H9 (cell line): ENCODE data around the gene TMEM126A. TPM values are rescaled to one million over a fixed set of nuclear protein-coding genes. Genes with fewer than 3 reads are reported as not detected.

ENCODE experiments used
- DNase-seq: peaks from one replicate; pipeline ENCODE4 v3.0.0-alpha.2; 2017
- H2AFZ ChIP-seq: one replicate; pipeline ENCODE4 v1.6.1; 2013; ENCODE audit warnings: mild to moderate bottlenecking, low read length, control low read depth, moderate library complexity
- H2AK5ac ChIP-seq: 2 replicates; pipeline ENCODE4 v1.6.1; 2013; ENCODE audit warnings: low read length, control low read depth, mixed read lengths; ENCODE audit not compliant: insufficient read length
- H2BK120ac ChIP-seq: one replicate; pipeline ENCODE4 v1.6.1; 2013; ENCODE audit warnings: low read depth, mild to moderate bottlenecking, low read length, control low read depth, inconsistent platforms; ENCODE audit not compliant: poor library complexity, severe bottlenecking
- H2BK12ac ChIP-seq: 2 replicates; pipeline ENCODE4 v1.6.1; 2013; ENCODE audit warnings: low read length, control low read depth, mixed read lengths, low read depth; ENCODE audit not compliant: insufficient read length
- H2BK15ac ChIP-seq: 2 replicates; pipeline ENCODE4 v1.6.1; 2013; ENCODE audit warnings: low read depth, low read length, control low read depth
- H2BK20ac ChIP-seq: one replicate; pipeline ENCODE4 v1.6.1; 2013; ENCODE audit warnings: low read depth, mild to moderate bottlenecking, low read length, control low read depth, inconsistent platforms; ENCODE audit not compliant: poor library complexity, severe bottlenecking
- H2BK5ac ChIP-seq: 2 replicates; pipeline ENCODE4 v1.6.1; 2013; ENCODE audit warnings: low read length, control low read depth, mixed read lengths; ENCODE audit not compliant: insufficient read length
- H3K14ac ChIP-seq: 2 replicates; pipeline ENCODE4 v1.6.1; 2013; ENCODE audit warnings: low read length, control low read depth; ENCODE audit not compliant: insufficient read depth
- H3K18ac ChIP-seq: 2 replicates; pipeline ENCODE4 v1.6.1; 2013; ENCODE audit warnings: low read depth, mild to moderate bottlenecking, mixed read lengths, low read length, control low read depth; ENCODE audit not compliant: insufficient read length
- H3K23ac ChIP-seq: 2 replicates; pipeline ENCODE4 v1.6.1; 2013; ENCODE audit warnings: low read length, control low read depth, mixed read lengths, low read depth; ENCODE audit not compliant: insufficient read length
- H3K23me2 ChIP-seq: 2 replicates; pipeline ENCODE4 v1.6.1; 2013; ENCODE audit warnings: low read depth, mild to moderate bottlenecking, mixed read lengths, low read length, control low read depth; ENCODE audit not compliant: insufficient read length, poor library complexity, severe bottlenecking
- H3K27ac ChIP-seq: 2 replicates; pipeline ENCODE4 v1.5.1; 2013; ENCODE audit warnings: low read length, control low read depth, mixed read lengths, low read depth; ENCODE audit not compliant: insufficient read length
- H3K27me3 ChIP-seq: 2 replicates; pipeline ENCODE4 v1.6.1; 2013; ENCODE audit warnings: low read length, control low read depth, inconsistent platforms; ENCODE audit not compliant: insufficient read depth
- H3K4ac ChIP-seq: 2 replicates; pipeline ENCODE4 v1.6.1; 2013; ENCODE audit warnings: low read depth, mild to moderate bottlenecking, control low read depth, inconsistent platforms, low read length, moderate library complexity
- H3K4me1 ChIP-seq: 2 replicates; pipeline ENCODE4 v1.6.1; 2013; ENCODE audit warnings: low read length, control low read depth, inconsistent platforms; ENCODE audit not compliant: insufficient read depth
- H3K4me2 ChIP-seq: 2 replicates; pipeline ENCODE4 v1.6.1; 2013; ENCODE audit warnings: low read length, control low read depth, mixed read lengths; ENCODE audit not compliant: insufficient read length, insufficient read depth
- H3K56ac ChIP-seq: 2 replicates; pipeline ENCODE4 v1.6.1; 2013; ENCODE audit warnings: low read depth, mild to moderate bottlenecking, mixed read lengths, low read length, control low read depth; ENCODE audit not compliant: insufficient read length
- H3K79me1 ChIP-seq: 2 replicates; pipeline ENCODE4 v1.6.1; 2013; ENCODE audit warnings: low read depth, mild to moderate bottlenecking, moderate library complexity, low read length, control low read depth, inconsistent platforms; ENCODE audit not compliant: insufficient read depth, poor library complexity, severe bottlenecking
- H3K79me2 ChIP-seq: 2 replicates; pipeline ENCODE4 v1.6.1; 2013; ENCODE audit warnings: low read length, control low read depth, inconsistent platforms; ENCODE audit not compliant: insufficient read depth
- H3K9ac ChIP-seq: 2 replicates; pipeline ENCODE4 v1.6.1; 2013; ENCODE audit warnings: low read length, control low read depth, mixed read lengths; ENCODE audit not compliant: insufficient read length; ENCODE audit errors: extremely low read depth
- H3K9me3 ChIP-seq: one replicate; pipeline ENCODE4 v1.6.1; 2013; ENCODE audit warnings: low read depth, low read length, inconsistent platforms; ENCODE audit not compliant: control insufficient read depth
- H3T11ph ChIP-seq: one replicate; pipeline ENCODE4 v1.6.1; 2013; ENCODE audit warnings: mild to moderate bottlenecking, low read length, control low read depth, inconsistent platforms
- H4K20me1 ChIP-seq: one replicate; pipeline ENCODE4 v1.6.1; 2013; ENCODE audit not compliant: control insufficient read depth, insufficient read length, insufficient read depth
- H4K5ac ChIP-seq: 2 replicates; pipeline ENCODE4 v1.6.1; 2013; ENCODE audit warnings: low read depth, mild to moderate bottlenecking, mixed read lengths, low read length, control low read depth; ENCODE audit not compliant: insufficient read length
- H4K8ac ChIP-seq: replicated peaks from 2 replicates; pipeline ENCODE4 v1.6.1; 2013; ENCODE audit warnings: low read length, control low read depth, mixed read lengths, low read depth; ENCODE audit not compliant: insufficient read length
- H4K91ac ChIP-seq: 2 replicates; pipeline ENCODE4 v1.6.1; 2013; ENCODE audit warnings: low read depth, mild to moderate bottlenecking, moderate library complexity, mixed read lengths, low read length, control low read depth; ENCODE audit not compliant: insufficient read length
- H3K27ac Mint-ChIP-seq, 3 experiments: 2 replicates in 2 of 3; 3 replicates in 1 of 3; pipeline ENCODE4 v1.8.0; 2020 to 2021; ENCODE audit warnings: mixed read lengths in 3 of 3, mild to moderate bottlenecking in 1 of 3, moderate library complexity in 1 of 3
- H3K27me3 Mint-ChIP-seq: 2 replicates; pipeline ENCODE4 v1.8.0; 2021; ENCODE audit warnings: low read depth, mild to moderate bottlenecking, moderate library complexity, mixed read lengths
- H3K36me3 Mint-ChIP-seq, 3 experiments: 2 replicates in 2 of 3; 3 replicates in 1 of 3; pipeline ENCODE4 v1.8.0; 2020 to 2021; ENCODE audit warnings: low read depth in 3 of 3, mixed read lengths in 3 of 3; ENCODE audit not compliant: insufficient read depth in 1 of 3
- H3K4me1 Mint-ChIP-seq, 2 experiments: 2 replicates each; pipeline ENCODE4 v1.8.0; 2020; ENCODE audit warnings: mixed read lengths in 2 of 2
- H3K4me3 Mint-ChIP-seq, 2 experiments: 2 replicates in 1 of 2; 3 replicates in 1 of 2; pipeline ENCODE4 v1.8.0; 2020 to 2021; ENCODE audit warnings: mild to moderate bottlenecking in 2 of 2, mixed read lengths in 2 of 2, moderate library complexity in 1 of 2
- H3K9me3 Mint-ChIP-seq, 2 experiments: 2 replicates in 1 of 2; 3 replicates in 1 of 2; pipeline ENCODE4 v1.8.0; 2020; ENCODE audit warnings: mild to moderate bottlenecking in 2 of 2, mixed read lengths in 2 of 2, moderate library complexity in 1 of 2
- CTCF ChIP-seq: fragments of 200-600 bp; sonication (generic); conservative IDR thresholded peaks from 3 replicates; pipeline ENCODE4 v1.8.0; 2021; ENCODE audit warnings: antibody characterized with exemption, mild to moderate bottlenecking
- WGBS: extraction: QIAGEN DNeasy Blood & Tissue Kit; methylation state at CpG from one replicate; pipeline ENCODE4 v1.1.7; 2013; ENCODE audit warnings: missing lambda C conversion rate, low lambda C conversion rate, mixed read lengths; ENCODE audit not compliant: insufficient read length; ENCODE audit errors: extremely low coverage; 5-methylcytosine and 5-hydroxymethylcytosine counted together
- total RNA-seq: library from RNA; stranded (reverse); gene quantifications from 2 replicates; pipeline ENCODE4 v1.2.1, GENCODE V29; 2021

TMEM126A gene
- total RNA-seq, 1 experiment from 2014 or later, result 28.0 TPM

GRCh38 chr11:85651118-85651517 is 3.4 kb downstream of the TMEM126A start:
- Histone ChIP-seq H4K8ac (no peak overlapping the region), H3K79me2 (no peaks in the 10 kb centered on the region), H2BK20ac (no peak overlapping the region), H3K4ac (no peak overlapping the region), H3K9ac (no peak overlapping the region), H3K23me2 (no peaks in the 10 kb centered on the region), H2AFZ (no peak overlapping the region), H4K5ac (no peak overlapping the region), H2BK120ac (no peak overlapping the region), H3K23ac (no peak overlapping the region), H2BK12ac (no peak overlapping the region), H3T11ph (no peak overlapping the region), H4K20me1 (no peaks in the 10 kb centered on the region), H2AK5ac (no peak overlapping the region), H2BK15ac (no peak overlapping the region), H4K91ac (no peak overlapping the region), H3K27ac (no peak overlapping the region), H3K4me2 (no peak overlapping the region), H3K9me3 (no peaks in the 10 kb centered on the region), H3K56ac (no peak overlapping the region), H3K27me3 (no peaks in the 10 kb centered on the region), H3K79me1 (no peaks in the 10 kb centered on the region), H2BK5ac (no peak overlapping the region), H3K4me1 (no peaks in the 10 kb centered on the region; the same call in 1 of the 2 replicates), H3K18ac (no peak overlapping the region), H3K14ac (no peak overlapping the region)
- H3K27ac Mint-ChIP-seq, result peak overlapping the region in 1 of 3 experiments; percentile 85; a peak in 2 of 7 replicates
- DNase-seq, result no peak
- H3K27me3 Mint-ChIP-seq, result no peaks in the 10 kb centered on the region
- no peaks in the 10 kb centered on the region for H3K9me3 Mint-ChIP-seq
- no CpG with 5 or more reads among the region's 1 CpG for WGBS
- H3K4me1 Mint-ChIP-seq, result peaks cover 16 to 26% of the 10 kb centered on the region in 2 experiments
- no peak for TF ChIP-seq CTCF
- H3K36me3 Mint-ChIP-seq, result peaks cover 3 to 6% (median 5%) of the 10 kb centered on the region in 3 experiments; a peak in 6 of 7 replicates
- H3K4me3 Mint-ChIP-seq, result no peak overlapping the region
